Endothelial cell of umbilical vein (primary cell): ENCODE results near the gene SMAD6.

ENCODE experiments used
- EZH2 ChIP-seq: IDR thresholded peaks from 2 replicates; pipeline ENCODE4 v1.6.1; 2012; ENCODE audit warnings: borderline replicate concordance, low read depth, mild to moderate bottlenecking, moderate library complexity, low read length, inconsistent platforms; ENCODE audit not compliant: severe bottlenecking
- FOS ChIP-seq: IDR thresholded peaks from 2 replicates; pipeline ENCODE4 v1.6.1; 2011; ENCODE audit warnings: mild to moderate bottlenecking, low read length, moderate library complexity, borderline replicate concordance; ENCODE audit not compliant: insufficient read depth
- JUN ChIP-seq: IDR thresholded peaks from 2 replicates; pipeline ENCODE4 v1.6.1; 2011; ENCODE audit warnings: borderline replicate concordance, low read depth; ENCODE audit not compliant: insufficient read length, insufficient read depth
- MAX ChIP-seq: IDR thresholded peaks from 2 replicates; pipeline ENCODE4 v1.6.1; 2011; ENCODE audit not compliant: insufficient read depth, insufficient read length
- POLR2A ChIP-seq: IDR thresholded peaks from 2 replicates; pipeline ENCODE4 v1.6.1; 2012; ENCODE audit warnings: low read depth, mild to moderate bottlenecking, control low read depth, low read length
- POLR2AphosphoS5 ChIP-seq: IDR thresholded peaks from 2 replicates; pipeline ENCODE4 v1.6.1; 2012; ENCODE audit warnings: low read depth, mild to moderate bottlenecking, control low read depth, low read length, moderate library complexity; ENCODE audit not compliant: insufficient read depth
- TF ChIP-seq, protein P1 (sequence below), 2 donors: IDR thresholded peaks; 1 replicate in 1 of 2; 2 replicates in 1 of 2; pipeline ENCODE4 v1.5.1; 2011; ENCODE audit warnings: low read length in 2 of 2, mild to moderate bottlenecking in 2 of 2, moderate library complexity in 2 of 2, control low read depth in 1 of 2, inconsistent platforms in 1 of 2, low read depth in 1 of 2; ENCODE audit not compliant: insufficient read depth in 1 of 2; ENCODE audit errors: extremely low read depth in 1 of 2

DNA sequence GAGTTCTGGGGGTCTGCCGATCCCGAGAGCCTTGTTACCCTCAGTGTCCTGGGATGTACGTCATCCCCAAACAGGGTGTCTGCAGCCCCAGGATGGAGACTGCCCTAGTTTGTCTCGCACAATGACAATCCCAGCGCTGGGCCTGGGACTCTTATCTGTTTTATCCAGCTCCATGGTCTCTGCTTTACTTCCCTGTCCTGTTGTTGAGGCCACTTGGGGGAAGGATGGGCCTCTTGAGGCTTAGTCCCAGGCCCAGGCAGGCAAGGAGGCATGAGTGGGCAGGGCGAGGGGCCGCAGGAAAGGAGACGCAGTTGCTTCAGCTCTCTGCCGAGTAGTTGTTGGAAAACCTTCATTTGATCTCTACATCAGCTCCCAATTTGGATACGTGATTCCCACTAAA, 17.4 kb downstream of the SMAD6 start:
- TF ChIP-seq EZH2: no peak
- no peak for TF ChIP-seq FOS
- TF ChIP-seq, protein P1, sequence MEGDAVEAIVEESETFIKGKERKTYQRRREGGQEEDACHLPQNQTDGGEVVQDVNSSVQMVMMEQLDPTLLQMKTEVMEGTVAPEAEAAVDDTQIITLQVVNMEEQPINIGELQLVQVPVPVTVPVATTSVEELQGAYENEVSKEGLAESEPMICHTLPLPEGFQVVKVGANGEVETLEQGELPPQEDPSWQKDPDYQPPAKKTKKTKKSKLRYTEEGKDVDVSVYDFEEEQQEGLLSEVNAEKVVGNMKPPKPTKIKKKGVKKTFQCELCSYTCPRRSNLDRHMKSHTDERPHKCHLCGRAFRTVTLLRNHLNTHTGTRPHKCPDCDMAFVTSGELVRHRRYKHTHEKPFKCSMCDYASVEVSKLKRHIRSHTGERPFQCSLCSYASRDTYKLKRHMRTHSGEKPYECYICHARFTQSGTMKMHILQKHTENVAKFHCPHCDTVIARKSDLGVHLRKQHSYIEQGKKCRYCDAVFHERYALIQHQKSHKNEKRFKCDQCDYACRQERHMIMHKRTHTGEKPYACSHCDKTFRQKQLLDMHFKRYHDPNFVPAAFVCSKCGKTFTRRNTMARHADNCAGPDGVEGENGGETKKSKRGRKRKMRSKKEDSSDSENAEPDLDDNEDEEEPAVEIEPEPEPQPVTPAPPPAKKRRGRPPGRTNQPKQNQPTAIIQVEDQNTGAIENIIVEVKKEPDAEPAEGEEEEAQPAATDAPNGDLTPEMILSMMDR (IDR thresholded peaks at IDR 0.05; ENCODE audit: extremely low read depth in 1 of 2, insufficient read depth in 1 of 2, low read depth in 1 of 2, low read length in 2 of 2): no peak
- no peak for TF ChIP-seq POLR2A
- no peak for TF ChIP-seq POLR2AphosphoS5
- no peak for TF ChIP-seq JUN
- TF ChIP-seq MAX: no peak
